Astrocyte (in vitro differentiated cells and primary cell): ENCODE data around the gene DNAJC12.

ENCODE experiments used
- CTCF ChIP-seq: IDR thresholded peaks from 2 replicates; pipeline ENCODE4 v1.5.1; 2011; ENCODE audit warnings: low read depth, mild to moderate bottlenecking, inconsistent platforms, low read length, moderate library complexity; ENCODE audit not compliant: insufficient read depth
- EZH2 ChIP-seq: IDR thresholded peaks from 2 replicates; pipeline ENCODE4 v1.6.1; 2012; ENCODE audit warnings: mild to moderate bottlenecking, low read length, inconsistent platforms; ENCODE audit not compliant: insufficient read depth

- TF ChIP-seq CTCF (no peak), EZH2 (no peak)
Observed at GRCh38 chr10:67834375-67834774, 3.6 kb downstream of the DNAJC12 start.
